ENCODE data around the gene EPAS1.

EPAS1 gene

GRCh38 chr2:46367286-46367685, 70.1 kb downstream of the EPAS1 start:
- DNase-seq: no peak

- no peak for DNase-seq
These were observed 71.2 kb downstream of the EPAS1 start for GRCh38 chr2:46368401-46368800.

GRCh38 chr2:46369783-46370182, 72.6 kb downstream of the EPAS1 start:
- peak in 1 of 5 experiments; percentile 49 for DNase-seq

- DNase-seq: no peak
These were observed 74.6 kb downstream of the EPAS1 start for GRCh38 chr2:46371854-46372253.

GRCh38 chr2:46372475-46372874, 75.3 kb downstream of the EPAS1 start:
- no peak for DNase-seq

- no peak for DNase-seq
These were observed 76.0 kb downstream of the EPAS1 start for GRCh38 chr2:46373238-46373637.

- DNase-seq: no peak
These were observed 78.4 kb downstream of the EPAS1 start for GRCh38 chr2:46375566-46376125.

GRCh38 chr2:46376586-46376985, 79.4 kb downstream of the EPAS1 start:
- DNase-seq: no peak

GRCh38 chr2:46377101-46377581, 79.9 kb downstream of the EPAS1 start:
- no peak for DNase-seq

GRCh38 chr2:46377666-46378560, 80.7 kb downstream of the EPAS1 start:
- DNase-seq: no peak

- DNase-seq: no peak
These were observed 81.4 kb downstream of the EPAS1 start for GRCh38 chr2:46378616-46379015.

- DNase-seq: no peak
These were observed 82.2 kb downstream of the EPAS1 start for GRCh38 chr2:46379213-46380037.

GRCh38 chr2:46380038-46380940, 83.1 kb downstream of the EPAS1 start:
- DNase-seq: no peak

GRCh38 chr2:46381263-46381849, 84.1 kb downstream of the EPAS1 start:
- no peak for DNase-seq

- DNase-seq: no peak
These were observed 84.7 kb downstream of the EPAS1 start for GRCh38 chr2:46381871-46382270.

GRCh38 chr2:46382331-46383112, 85.3 kb downstream of the EPAS1 start:
- no peak for DNase-seq

GRCh38 chr2:46383113-46383395, 85.8 kb downstream of the EPAS1 start:
- no peak for DNase-seq

- no peak for DNase-seq
These were observed 86.7 kb downstream of the EPAS1 start for GRCh38 chr2:46383784-46384456.

GRCh38 chr2:46384457-46384815, 87.2 kb downstream of the EPAS1 start:
- no peak for DNase-seq

GRCh38 chr2:46385786-46386577, 88.8 kb downstream of the EPAS1 start:
- DNase-seq: no peak

Data from T-helper 2 cell (primary cell).